ENCODE results near the gene ENTREP1.
A peak's percentile ranks its signal among the peaks of the same experiment; 100 is the strongest.

ENTREP1 gene, protein sequence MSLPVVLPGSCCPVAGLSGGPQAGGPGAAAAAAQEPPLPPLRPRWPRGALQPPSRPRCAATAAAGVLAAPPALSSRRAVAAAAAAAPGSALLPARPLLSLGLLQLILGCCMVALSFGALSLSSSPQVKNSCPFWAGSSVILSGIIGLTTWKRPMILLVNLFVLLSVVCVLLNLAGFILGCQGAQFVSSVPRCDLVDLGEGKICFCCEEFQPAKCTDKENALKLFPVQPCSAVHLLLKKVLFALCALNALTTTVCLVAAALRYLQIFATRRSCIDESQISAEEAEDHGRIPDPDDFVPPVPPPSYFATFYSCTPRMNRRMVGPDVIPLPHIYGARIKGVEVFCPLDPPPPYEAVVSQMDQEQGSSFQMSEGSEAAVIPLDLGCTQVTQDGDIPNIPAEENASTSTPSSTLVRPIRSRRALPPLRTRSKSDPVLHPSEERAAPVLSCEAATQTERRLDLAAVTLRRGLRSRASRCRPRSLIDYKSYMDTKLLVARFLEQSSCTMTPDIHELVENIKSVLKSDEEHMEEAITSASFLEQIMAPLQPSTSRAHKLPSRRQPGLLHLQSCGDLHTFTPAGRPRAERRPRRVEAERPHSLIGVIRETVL

DNA sequence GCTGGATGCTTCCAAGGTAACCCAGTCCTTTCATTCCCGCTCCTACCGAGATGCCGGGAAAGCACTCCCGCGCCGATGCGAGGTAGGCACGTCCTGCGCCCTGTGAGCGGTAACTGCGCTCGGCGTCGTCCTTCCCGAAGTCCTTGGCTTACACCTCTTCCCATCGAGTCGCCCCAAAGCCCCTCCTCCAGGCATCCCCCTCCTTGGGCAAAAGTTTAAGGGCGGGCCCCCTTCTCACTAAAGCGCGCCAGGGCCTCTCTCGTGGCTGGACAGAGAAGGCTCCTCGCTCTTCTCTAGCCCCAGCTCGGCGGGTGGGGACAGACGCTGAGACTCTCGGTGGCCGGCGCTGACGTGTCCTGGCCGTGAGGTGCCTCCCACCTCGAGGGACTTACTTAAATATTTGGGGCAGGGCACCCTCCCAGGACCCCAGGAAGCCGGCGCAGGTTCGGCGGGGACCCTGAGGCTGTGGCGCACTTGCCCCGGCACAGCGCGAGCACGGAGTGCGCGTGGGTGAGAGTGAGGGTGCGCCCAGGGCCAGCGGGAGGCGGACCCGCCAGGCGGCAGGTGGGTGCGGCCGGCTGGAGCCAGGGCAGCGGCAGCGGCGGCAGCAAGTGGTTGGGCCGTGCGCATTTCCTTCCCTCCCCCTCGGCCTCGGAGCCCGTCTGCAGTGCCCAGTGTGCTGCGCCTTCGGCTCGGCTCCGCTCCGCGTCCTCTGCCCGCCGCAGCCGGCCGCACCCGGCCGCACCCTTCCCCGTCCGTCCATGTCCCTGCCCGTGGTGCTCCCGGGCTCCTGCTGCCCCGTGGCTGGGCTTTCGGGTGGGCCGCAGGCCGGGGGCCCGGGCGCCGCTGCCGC, at the start of gene ENTREP1:
Gene ENTREP1 (plus strand): TSS at position 667 of the 853 bp plus-strand sequence. CDS start 95 bp downstream, at position 762.
- Histone ChIP-seq H3K4me3 (ENCODE audit: low read length) (peak within 1 kb of the TSS; percentile 46), H3K36me3 (ENCODE audit: control insufficient read depth, insufficient read depth, low read length) (no peaks in the 10 kb centered on the region), H3K9ac (ENCODE audit: low read length) (peak within 1 kb of the TSS; percentile 66), H3K9me3 (ENCODE audit: control insufficient read depth, low read length) (no peaks in the 10 kb centered on the region), H3K4me1 (ENCODE audit: control insufficient read depth, insufficient read depth, low read length) (peaks cover 12% of the 10 kb centered on the region), H3K27me3 (ENCODE audit: control insufficient read depth, insufficient read depth, low read length) (peaks cover 9% of the 10 kb centered on the region)

DNA sequence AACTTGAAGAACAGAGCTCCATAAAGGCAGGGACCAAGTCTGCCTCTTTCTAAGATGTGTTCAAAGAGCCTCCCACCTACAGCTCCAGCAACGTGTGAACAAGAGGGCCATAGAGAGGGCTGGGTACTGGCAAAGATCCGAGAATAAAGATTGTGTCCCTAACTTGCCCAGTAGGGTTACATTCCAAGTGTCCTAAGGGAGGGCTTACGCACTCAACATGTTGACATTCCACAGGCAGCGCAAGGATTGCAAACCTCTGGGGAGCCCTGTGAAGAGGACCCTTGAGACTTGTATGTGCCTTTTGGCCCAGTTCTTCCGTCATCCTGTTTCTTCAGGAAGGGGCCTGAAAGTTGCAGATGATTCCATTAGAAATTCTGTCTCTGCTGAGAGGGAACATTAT, 48.2 kb upstream of the ENTREP1 start:
- Histone ChIP-seq H3K36me3 (ENCODE audit: control insufficient read depth, insufficient read depth, low read length) (no peaks in the 10 kb centered on the region), H3K9me3 (ENCODE audit: control insufficient read depth, low read length) (no peaks in the 10 kb centered on the region), H3K9ac (ENCODE audit: low read length) (no peak overlapping the region), H3K4me1 (ENCODE audit: control insufficient read depth, insufficient read depth, low read length) (no peaks in the 10 kb centered on the region), H3K4me3 (ENCODE audit: low read length) (no peak overlapping the region), H3K27me3 (ENCODE audit: control insufficient read depth, insufficient read depth, low read length) (no peaks in the 10 kb centered on the region)

DNA sequence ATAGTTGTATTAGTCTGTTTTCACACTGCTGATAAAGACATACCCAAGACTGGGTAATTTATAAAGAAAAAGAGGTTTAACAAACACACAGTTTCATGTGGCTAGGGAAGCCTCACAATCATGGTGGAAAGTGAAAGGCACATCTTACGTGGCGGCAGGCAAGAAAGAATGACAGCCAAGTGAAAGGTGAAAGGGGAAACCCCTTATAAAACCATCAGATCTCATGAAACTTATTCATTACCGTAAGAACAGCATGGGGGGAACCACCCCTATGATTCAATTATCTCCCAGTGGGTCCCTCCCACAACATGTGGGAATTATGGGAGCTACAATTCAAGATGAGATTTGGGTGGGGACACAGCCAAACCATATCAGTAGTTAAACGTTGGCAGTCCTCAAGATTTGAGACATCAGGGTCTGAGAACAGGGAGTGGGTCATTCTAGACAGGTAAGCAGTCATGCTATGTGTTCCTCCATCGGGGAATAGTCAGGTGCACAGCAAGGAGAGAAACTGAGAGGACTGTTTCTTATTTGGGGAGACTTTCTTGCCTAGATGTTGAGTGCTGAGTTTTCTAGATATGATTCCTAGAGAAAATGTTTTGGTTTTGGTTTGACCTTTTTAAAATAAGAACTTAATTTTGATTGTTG, 45.8 kb upstream of the ENTREP1 start:
- H3K36me3 ChIP-seq (ENCODE audit: control insufficient read depth, insufficient read depth, low read length) = no peaks in the 10 kb centered on the region
- H3K27me3 ChIP-seq (ENCODE audit: control insufficient read depth, insufficient read depth, low read length) = no peaks in the 10 kb centered on the region
- H3K4me3 ChIP-seq (ENCODE audit: low read length) = no peak overlapping the region
- H3K9me3 ChIP-seq (ENCODE audit: control insufficient read depth, low read length) = no peaks in the 10 kb centered on the region
- no peak overlapping the region for H3K9ac ChIP-seq (ENCODE audit: low read length)
- no peaks in the 10 kb centered on the region for H3K4me1 ChIP-seq (ENCODE audit: control insufficient read depth, insufficient read depth, low read length)

DNA sequence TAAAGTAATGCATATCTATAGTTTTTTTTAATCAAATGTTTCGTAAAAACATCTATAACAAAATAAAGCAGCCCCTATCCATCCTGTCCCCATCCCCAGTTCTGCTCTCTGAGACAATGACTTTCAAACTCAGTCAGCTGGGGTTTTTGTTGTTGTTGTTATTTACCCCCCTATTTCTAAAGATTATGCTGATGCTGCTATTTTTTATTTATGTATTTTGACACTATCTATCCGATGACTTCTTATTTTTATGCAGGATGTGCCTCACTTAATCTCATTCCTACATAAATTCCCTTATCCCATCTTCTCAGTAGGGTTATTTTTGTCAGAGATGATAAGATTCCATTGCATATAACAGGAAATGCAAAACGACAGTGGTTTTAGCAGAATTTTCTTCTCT, 45.3 kb upstream of the ENTREP1 start:
- no peaks in the 10 kb centered on the region for H3K9me3 ChIP-seq (ENCODE audit: control insufficient read depth, low read length)
- no peak overlapping the region for H3K9ac ChIP-seq (ENCODE audit: low read length)
- no peaks in the 10 kb centered on the region for H3K27me3 ChIP-seq (ENCODE audit: control insufficient read depth, insufficient read depth, low read length)
- no peak overlapping the region for H3K4me3 ChIP-seq (ENCODE audit: low read length)
- H3K36me3 ChIP-seq (ENCODE audit: control insufficient read depth, insufficient read depth, low read length) = no peaks in the 10 kb centered on the region
- no peaks in the 10 kb centered on the region for H3K4me1 ChIP-seq (ENCODE audit: control insufficient read depth, insufficient read depth, low read length)

DNA sequence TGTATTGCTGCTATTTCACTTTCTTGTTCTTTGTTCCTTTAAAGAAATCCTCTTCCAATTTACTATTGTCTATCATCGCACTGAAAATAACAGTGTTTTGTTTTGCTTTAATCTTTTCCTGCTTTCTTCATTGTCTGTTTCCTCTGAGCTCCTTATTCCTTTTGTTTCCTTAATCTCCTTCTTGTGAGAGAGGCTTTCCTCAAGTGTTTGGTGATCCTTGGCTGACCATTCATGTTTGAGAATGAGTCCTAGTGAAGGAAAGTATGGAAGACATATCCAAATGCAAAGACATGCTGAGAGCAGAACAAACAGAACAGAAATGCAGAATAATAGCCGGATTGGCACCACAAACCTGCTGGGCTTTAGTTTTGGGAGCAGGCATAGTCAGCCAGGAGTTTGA, 42.0 kb upstream of the ENTREP1 start:
- Histone ChIP-seq H3K9ac (ENCODE audit: low read length) (no peak overlapping the region), H3K9me3 (ENCODE audit: control insufficient read depth, low read length) (no peaks in the 10 kb centered on the region), H3K4me3 (ENCODE audit: low read length) (no peak overlapping the region), H3K27me3 (ENCODE audit: control insufficient read depth, insufficient read depth, low read length) (no peaks in the 10 kb centered on the region), H3K4me1 (ENCODE audit: control insufficient read depth, insufficient read depth, low read length) (no peaks in the 10 kb centered on the region), H3K36me3 (ENCODE audit: control insufficient read depth, insufficient read depth, low read length) (no peaks in the 10 kb centered on the region)

DNA sequence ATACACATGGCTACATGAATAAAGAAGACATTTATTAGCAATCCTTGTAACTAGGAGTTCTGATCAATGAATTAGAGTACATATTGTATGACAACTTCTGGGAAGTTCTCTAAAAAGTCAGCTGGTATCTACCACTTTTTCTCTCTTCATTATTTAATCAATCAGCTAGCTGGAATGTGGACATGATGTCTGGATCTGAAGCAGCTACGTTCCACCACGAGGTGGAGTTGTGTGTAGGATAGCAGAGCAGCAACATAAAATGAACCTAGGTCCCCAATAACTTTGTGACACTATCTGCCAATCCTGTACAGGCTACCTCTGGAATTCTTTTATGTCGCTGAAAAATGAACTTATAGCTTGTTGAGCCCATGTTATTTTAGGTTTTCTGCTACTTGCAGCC, 32.9 kb upstream of the ENTREP1 start:
- H3K4me3 ChIP-seq (ENCODE audit: low read length) = no peak overlapping the region
- no peaks in the 10 kb centered on the region for H3K9me3 ChIP-seq (ENCODE audit: control insufficient read depth, low read length)
- H3K27me3 ChIP-seq (ENCODE audit: control insufficient read depth, insufficient read depth, low read length) = peaks cover 4% of the 10 kb centered on the region
- H3K36me3 ChIP-seq (ENCODE audit: control insufficient read depth, insufficient read depth, low read length) = no peaks in the 10 kb centered on the region
- H3K4me1 ChIP-seq (ENCODE audit: control insufficient read depth, insufficient read depth, low read length) = peaks cover 3% of the 10 kb centered on the region
- no peak overlapping the region for H3K9ac ChIP-seq (ENCODE audit: low read length)

DNA sequence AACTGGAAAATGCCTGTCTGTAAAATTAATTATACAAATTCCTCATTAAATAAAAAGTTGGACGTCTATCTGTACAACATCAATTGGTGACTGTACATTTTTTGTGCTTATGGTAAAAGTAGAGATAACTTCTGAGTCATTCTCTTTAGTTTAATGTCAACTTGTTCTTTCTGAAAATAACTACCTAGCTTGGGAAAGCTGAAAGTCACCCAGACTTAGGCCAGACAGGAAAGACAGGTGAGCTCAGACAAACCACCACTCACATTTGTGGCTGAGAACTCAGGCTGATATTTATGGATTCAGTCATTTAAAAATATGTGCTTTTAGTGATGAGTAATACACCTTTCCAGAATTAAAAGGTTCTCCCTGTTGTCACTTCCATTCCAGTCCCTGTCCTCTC, 31.9 kb upstream of the ENTREP1 start:
- Histone ChIP-seq H3K27me3 (ENCODE audit: control insufficient read depth, insufficient read depth, low read length) (peaks cover 4% of the 10 kb centered on the region), H3K9me3 (ENCODE audit: control insufficient read depth, low read length) (no peaks in the 10 kb centered on the region), H3K4me1 (ENCODE audit: control insufficient read depth, insufficient read depth, low read length) (peaks cover 7% of the 10 kb centered on the region), H3K36me3 (ENCODE audit: control insufficient read depth, insufficient read depth, low read length) (no peaks in the 10 kb centered on the region), H3K9ac (ENCODE audit: low read length) (no peak overlapping the region), H3K4me3 (ENCODE audit: low read length) (no peak overlapping the region)

DNA sequence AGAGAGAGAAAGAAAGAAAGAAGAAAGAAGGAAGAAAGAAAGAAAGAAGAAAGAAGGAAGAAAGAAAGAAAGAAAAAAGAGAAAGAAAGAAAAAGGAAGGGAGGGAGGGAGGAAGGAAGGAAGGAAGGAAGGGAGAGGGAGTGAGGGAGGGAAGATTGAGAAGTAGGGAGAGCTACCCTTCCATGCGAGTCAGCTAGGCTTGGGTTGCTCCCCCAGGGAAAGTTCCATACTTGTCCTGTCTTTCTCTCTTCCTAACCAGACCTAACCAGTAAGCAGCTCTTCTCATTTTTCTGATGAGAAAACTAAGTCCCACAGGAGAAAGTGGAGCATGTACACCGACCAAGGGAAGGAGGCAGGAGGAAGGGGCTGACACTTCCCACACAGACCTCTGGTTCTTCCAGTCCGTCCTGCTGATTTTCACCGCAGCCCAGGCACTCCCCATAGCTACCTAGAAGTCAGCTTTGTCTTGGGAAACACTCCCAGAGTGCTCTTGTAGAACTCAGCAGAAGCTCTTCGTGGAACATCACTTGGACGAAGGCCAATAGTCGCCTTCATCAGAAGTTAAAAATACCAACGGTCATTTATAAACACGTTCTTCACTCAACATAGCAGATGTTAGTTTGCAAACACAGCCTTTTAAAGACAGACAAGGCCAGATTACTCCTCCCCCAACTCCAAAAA, 29.0 kb upstream of the ENTREP1 start:
- Histone ChIP-seq H3K4me1 (ENCODE audit: control insufficient read depth, insufficient read depth, low read length) (peaks cover 7% of the 10 kb centered on the region), H3K36me3 (ENCODE audit: control insufficient read depth, insufficient read depth, low read length) (no peaks in the 10 kb centered on the region), H3K4me3 (ENCODE audit: low read length) (no peak overlapping the region), H3K27me3 (ENCODE audit: control insufficient read depth, insufficient read depth, low read length) (peaks cover 4% of the 10 kb centered on the region), H3K9ac (ENCODE audit: low read length) (no peak overlapping the region), H3K9me3 (ENCODE audit: control insufficient read depth, low read length) (no peaks in the 10 kb centered on the region)

DNA sequence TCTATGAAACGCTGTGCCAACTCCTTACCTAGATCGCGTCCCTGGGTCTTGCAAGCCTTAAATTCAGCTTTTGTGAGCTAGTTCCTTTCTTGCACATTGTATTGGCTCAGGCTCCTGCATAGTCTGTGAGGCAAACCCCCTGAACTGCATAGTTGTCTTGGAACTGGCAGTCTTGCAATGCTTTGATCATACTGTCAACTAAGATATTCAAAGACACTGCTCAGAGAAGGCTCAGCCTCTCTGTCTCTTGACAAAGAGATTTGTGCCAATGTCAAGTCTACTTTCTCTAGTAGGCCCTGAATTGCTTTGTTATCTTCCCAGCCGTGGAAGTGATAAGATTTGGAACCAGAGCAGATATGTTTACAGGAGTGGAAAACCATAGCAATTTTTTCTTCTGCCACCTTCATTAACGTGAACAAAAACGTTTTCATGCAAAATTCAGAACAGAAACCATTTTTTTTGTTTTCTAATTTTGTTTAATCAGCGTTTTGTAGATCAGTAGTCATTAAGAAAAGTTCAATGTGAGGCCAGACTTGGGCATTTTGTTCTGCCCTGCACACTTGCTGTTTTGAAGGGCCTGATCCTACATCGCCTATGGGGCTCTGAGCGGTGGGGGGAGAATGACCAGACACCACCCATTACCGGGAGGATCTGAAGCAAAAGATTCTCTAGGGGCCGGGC, 27.6 kb upstream of the ENTREP1 start:
- Histone ChIP-seq H3K9me3 (ENCODE audit: control insufficient read depth, low read length) (no peaks in the 10 kb centered on the region), H3K9ac (ENCODE audit: low read length) (no peak overlapping the region), H3K36me3 (ENCODE audit: control insufficient read depth, insufficient read depth, low read length) (no peaks in the 10 kb centered on the region), H3K4me1 (ENCODE audit: control insufficient read depth, insufficient read depth, low read length) (peaks cover 7% of the 10 kb centered on the region), H3K27me3 (ENCODE audit: control insufficient read depth, insufficient read depth, low read length) (peaks cover 4% of the 10 kb centered on the region), H3K4me3 (ENCODE audit: low read length) (no peak overlapping the region)

DNA sequence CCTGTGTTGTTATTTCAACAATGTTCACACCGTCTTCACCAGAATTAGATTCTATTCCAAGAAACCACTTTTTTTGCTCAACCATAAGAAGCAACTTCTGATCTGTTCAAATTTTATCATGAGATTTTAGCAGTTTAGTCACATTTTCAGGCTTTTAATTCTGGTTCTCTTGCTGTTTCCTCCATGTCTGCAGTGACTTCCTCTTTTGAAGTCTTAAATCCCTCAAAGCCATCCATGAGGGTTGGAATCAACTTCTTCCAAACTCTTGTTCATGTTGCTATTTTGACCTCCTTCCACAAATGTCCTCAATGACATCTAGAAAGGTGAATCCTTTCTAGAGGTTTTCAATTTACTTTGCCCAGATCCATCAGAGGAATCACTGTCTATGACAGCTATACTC, 25.7 kb upstream of the ENTREP1 start:
- Histone ChIP-seq H3K4me1 (ENCODE audit: control insufficient read depth, insufficient read depth, low read length) (peaks cover 7% of the 10 kb centered on the region), H3K4me3 (ENCODE audit: low read length) (no peak overlapping the region), H3K9ac (ENCODE audit: low read length) (no peak overlapping the region), H3K27me3 (ENCODE audit: control insufficient read depth, insufficient read depth, low read length) (peaks cover 4% of the 10 kb centered on the region), H3K9me3 (ENCODE audit: control insufficient read depth, low read length) (no peaks in the 10 kb centered on the region), H3K36me3 (ENCODE audit: control insufficient read depth, insufficient read depth, low read length) (no peaks in the 10 kb centered on the region)

DNA sequence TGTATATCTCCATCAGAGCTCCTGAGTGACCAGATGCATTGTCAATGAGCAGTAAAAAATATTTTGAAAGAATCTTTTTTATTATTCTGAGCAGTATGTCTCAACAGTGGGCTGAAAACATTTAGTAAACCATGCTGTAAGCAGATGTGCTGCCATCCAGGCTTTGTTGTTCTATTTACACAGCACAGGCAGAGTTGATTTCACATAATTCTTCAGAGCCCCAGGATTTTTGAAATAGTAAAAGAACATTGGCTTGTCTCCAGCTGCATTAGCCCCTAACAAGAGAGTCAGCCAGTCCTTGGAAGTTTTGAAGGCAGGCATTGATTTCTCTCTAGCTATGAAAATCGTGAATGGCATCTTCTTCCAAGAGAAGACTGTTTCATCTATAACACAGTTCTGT, 25.2 kb upstream of the ENTREP1 start:
- Histone ChIP-seq H3K36me3 (ENCODE audit: control insufficient read depth, insufficient read depth, low read length) (no peaks in the 10 kb centered on the region), H3K9ac (ENCODE audit: low read length) (no peak overlapping the region), H3K27me3 (ENCODE audit: control insufficient read depth, insufficient read depth, low read length) (peaks cover 4% of the 10 kb centered on the region), H3K4me1 (ENCODE audit: control insufficient read depth, insufficient read depth, low read length) (peaks cover 7% of the 10 kb centered on the region), H3K4me3 (ENCODE audit: low read length) (no peak overlapping the region), H3K9me3 (ENCODE audit: control insufficient read depth, low read length) (no peaks in the 10 kb centered on the region)
